BE2C (cell line): ENCODE data around the gene WDR45B.

Experiments used
- DNase-seq: peaks from one replicate; pipeline ENCODE4 v3.0.0-alpha.2; 2020
- H3K27me3 ChIP-seq: fragments of 250-450 bp; sonication (Bioruptor Pico); 2 replicates; pipeline ENCODE4 v1.5.1; 2020; ENCODE audit warnings: mild to moderate bottlenecking
- H3K36me3 ChIP-seq: fragments of 250-450 bp; sonication (Bioruptor Pico); 2 replicates; pipeline ENCODE4 v1.5.1; 2020; ENCODE audit warnings: mild to moderate bottlenecking
- H3K4me1 ChIP-seq: fragments of 250-450 bp; sonication (Bioruptor Pico); 2 replicates; pipeline ENCODE4 v1.5.1; 2020
- H3K4me3 ChIP-seq: 2 replicates; pipeline ENCODE4 v1.5.1; 2011; ENCODE audit warnings: low read depth, low read length
- H3K9me3 ChIP-seq: fragments of 250-450 bp; sonication (Bioruptor Pico); 2 replicates; pipeline ENCODE4 v1.5.1; 2020
- TF ChIP-seq, protein P1 (sequence below): IDR thresholded peaks from 2 replicates; pipeline ENCODE4 v1.5.1; 2012; ENCODE audit warnings: mild to moderate bottlenecking, low read depth, low read length

WDR45B gene

DNA sequence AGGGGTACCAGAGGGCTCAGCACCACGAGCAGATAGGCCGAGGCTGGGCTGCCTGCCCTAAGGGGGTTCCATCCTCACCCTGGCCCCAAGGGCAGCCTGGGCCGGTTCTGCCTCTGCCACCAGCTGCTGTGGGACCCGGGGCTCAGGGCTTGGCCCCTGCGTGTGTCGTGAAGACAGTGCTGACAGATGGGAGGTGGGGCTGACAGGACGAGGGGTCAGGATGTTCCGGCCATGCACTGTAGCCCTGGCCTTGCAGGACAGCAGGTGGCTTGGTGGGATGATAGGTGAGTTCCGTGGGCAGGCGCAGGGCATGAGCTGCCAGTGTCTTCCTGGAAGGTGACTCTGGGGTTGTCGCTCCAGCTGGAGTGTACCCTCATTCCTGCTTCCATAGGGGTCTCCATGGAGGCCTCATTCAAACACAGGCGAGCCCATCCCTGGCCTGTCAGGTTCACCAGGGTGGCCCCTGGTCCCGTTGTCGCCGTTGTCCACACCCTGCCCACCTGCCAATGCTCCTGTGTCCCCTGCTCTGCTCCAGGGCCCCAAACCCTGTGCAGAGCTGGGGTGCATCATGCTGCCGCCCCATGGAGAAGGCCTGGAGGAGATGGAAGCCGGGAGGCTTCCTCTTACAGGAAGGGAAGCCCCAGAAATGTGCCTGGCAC, 57.2 kb downstream of the WDR45B start:
- TF ChIP-seq, protein P1, sequence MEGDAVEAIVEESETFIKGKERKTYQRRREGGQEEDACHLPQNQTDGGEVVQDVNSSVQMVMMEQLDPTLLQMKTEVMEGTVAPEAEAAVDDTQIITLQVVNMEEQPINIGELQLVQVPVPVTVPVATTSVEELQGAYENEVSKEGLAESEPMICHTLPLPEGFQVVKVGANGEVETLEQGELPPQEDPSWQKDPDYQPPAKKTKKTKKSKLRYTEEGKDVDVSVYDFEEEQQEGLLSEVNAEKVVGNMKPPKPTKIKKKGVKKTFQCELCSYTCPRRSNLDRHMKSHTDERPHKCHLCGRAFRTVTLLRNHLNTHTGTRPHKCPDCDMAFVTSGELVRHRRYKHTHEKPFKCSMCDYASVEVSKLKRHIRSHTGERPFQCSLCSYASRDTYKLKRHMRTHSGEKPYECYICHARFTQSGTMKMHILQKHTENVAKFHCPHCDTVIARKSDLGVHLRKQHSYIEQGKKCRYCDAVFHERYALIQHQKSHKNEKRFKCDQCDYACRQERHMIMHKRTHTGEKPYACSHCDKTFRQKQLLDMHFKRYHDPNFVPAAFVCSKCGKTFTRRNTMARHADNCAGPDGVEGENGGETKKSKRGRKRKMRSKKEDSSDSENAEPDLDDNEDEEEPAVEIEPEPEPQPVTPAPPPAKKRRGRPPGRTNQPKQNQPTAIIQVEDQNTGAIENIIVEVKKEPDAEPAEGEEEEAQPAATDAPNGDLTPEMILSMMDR = no peak
- no peak for DNase-seq
- Histone ChIP-seq H3K9me3 (no peaks in the 10 kb centered on the region), H3K36me3 (peaks cover 56% of the 10 kb centered on the region), H3K4me3 (no peak overlapping the region), H3K4me1 (peaks cover 11% of the 10 kb centered on the region), H3K27me3 (no peaks in the 10 kb centered on the region)

DNA sequence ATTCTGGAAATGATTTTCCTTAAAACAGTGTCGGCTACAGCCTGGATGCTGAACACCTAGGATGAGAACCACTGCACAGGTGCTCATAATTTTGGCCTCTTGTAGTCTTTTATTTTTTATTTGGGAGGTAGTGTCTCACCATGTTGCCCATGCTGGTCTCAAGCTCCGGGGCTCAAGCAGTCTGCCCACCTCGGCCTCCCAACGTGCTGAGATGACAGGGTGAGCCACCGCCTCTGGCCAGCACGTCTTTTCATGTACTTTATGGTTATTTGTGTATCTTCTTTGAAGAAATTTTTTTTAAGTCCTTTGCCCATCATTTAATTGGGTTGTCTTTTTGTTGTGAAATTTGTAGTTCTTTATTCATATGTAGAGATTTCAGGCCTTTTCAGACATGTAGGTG, 58.0 kb downstream of the WDR45B start:
- H3K27me3 ChIP-seq = no peaks in the 10 kb centered on the region
- no peaks in the 10 kb centered on the region for H3K9me3 ChIP-seq
- H3K36me3 ChIP-seq = peaks cover 55% of the 10 kb centered on the region
- H3K4me1 ChIP-seq = peaks cover 11% of the 10 kb centered on the region
- no peak overlapping the region for H3K4me3 ChIP-seq
- no peak for DNase-seq
- TF ChIP-seq, protein P1 = no peak

DNA sequence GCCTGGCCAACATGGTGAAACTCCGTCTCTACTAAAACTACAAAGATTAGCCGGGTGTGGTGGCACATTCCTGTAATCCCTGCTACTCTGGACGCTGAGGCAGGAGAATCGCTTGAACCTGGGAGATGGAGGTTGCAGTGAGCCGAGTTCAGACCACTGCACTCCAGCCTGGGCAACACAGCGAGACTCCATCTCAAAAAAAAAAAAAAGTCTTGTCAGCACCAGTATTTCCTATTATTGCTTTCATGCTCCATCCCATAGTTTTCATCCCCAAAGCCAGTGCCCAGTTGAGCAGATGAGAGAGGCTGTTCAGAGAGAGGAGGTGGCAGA, 58.4 kb downstream of the WDR45B start:
- TF ChIP-seq, protein P1 = no peak
- no peaks in the 10 kb centered on the region for H3K27me3 ChIP-seq
- peaks cover 54% of the 10 kb centered on the region for H3K36me3 ChIP-seq
- peaks cover 11% of the 10 kb centered on the region for H3K4me1 ChIP-seq
- H3K4me3 ChIP-seq = no peak overlapping the region
- no peaks in the 10 kb centered on the region for H3K9me3 ChIP-seq
- no peak for DNase-seq

DNA sequence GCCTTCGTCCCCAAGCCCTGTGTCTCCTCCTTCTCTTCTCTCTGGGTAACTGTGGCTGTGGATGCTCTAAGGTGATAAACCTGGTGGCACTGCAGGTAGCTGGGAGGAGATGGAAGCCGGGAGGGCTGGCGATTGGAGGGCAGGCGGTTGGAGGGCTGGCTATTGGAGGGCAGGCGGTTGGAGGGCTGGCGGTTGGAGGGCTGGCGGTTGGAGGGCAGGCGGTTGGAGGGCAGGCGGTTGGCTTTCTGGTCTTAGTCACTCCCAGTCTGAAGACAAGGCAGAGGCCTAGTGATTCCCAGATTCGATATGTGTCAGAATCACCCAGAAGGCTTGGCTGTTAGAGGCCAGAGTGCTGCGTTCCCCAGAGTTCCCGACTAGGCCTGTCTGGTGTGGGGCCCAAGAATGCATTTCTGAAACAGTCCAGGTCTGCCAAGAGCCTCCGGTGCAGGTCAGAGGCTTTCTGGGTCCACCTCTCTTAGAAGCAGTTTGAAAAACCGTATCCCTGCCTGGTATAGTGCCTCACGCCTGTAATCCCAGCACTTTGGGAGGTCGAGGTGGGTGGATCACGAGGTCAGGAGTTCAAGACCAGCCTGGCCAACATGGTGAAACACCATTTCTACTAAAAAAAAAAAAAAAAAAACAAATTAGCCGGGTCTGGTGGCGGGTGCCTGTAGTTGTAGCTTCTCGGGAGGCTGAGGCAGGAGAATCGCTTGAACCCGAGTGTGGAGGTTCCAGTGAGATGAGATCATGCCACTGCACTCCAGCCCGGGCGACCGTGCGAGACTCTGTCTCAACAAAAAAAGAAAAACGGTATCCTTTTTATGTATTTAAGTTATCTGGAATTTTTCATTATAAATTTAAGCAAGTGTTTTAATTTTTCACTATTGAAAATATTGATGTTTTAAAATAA, 59.7 kb downstream of the WDR45B start:
- Histone ChIP-seq H3K36me3 (peaks cover 52% of the 10 kb centered on the region), H3K9me3 (no peaks in the 10 kb centered on the region), H3K4me3 (no peak overlapping the region), H3K27me3 (no peaks in the 10 kb centered on the region), H3K4me1 (peaks cover 7% of the 10 kb centered on the region)
- TF ChIP-seq, protein P1 = no peak
- no peak for DNase-seq

DNA sequence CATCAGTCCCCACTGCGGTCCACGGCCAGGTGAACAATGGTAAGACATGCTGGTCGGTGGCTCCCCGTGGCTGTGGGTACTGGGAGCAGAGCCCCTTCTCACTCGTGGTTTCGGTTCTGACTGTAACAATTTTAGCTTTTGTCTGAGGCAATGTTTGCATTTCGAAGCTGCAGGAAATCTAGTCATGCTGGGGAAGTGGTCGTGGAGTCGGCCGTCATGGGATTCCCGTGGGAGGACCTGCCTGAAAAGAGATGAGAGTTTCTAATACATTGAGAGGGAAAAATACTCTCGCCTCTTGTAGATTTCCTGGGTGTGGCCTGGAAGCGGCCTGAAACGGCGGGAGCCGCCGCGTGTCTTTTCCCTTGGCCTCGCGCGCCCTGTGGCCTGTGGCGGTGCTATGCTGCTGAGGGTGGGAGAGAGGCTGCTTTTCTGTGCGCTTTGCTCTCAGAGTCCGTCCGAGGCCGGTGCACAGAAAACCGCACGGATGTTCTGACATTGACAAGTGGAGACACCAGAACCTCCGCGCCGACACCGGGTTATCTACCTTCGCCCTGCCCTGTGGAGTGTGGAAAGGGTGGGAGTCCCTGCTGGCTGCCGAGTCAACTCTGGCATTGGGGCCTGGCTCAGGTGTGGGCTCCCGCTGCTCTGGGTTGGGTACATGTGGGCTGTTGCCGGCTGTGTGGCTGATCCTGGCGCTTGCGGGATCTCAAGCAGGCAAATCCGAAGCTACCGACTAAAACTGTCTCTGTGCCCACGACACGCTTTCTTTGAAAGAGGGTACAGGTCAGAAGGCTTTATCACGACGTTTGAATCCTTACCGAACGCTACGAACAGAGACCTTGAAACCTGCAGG, 60.8 kb downstream of the WDR45B start:
- no peaks in the 10 kb centered on the region for H3K9me3 ChIP-seq
- TF ChIP-seq, protein P1 = no peak
- DNase-seq = no peak
- H3K27me3 ChIP-seq = no peaks in the 10 kb centered on the region
- peaks cover 62% of the 10 kb centered on the region for H3K36me3 ChIP-seq
- 0 out of 2 replicates have a peak, but pooled peaks cover 3% of the 10 kb centered on the region for H3K4me1 ChIP-seq
- H3K4me3 ChIP-seq = no peak overlapping the region
